GM19238 (cell line): ENCODE measurements around the gene PRR13.
"Not testable (repeated sequence)": the region's sequence is repeated elsewhere in the genome, so short reads cannot be mapped to it uniquely, and the experiment has no call there.

ENCODE experiments used
- DNase-seq: peaks from one replicate; pipeline ENCODE4 v3.0.0; 2011; ENCODE audit warnings: low spot score; ENCODE audit not compliant: insufficient read length

The PRR13 gene

GRCh38 chr12:53441040-53441833, at the start of gene PRR13:
TSS of gene PRR13 (plus strand) at chr12:53441734. CDS start at chr12:53442715, 981 bp downstream.
- DNase-seq = peak; percentile 91

GRCh38 chr12:53399896-53400295, 41.6 kb upstream of the PRR13 start:
- no peak for DNase-seq

- DNase-seq = not testable (repeated sequence)
Observed at GRCh38 chr12:53402351-53402750, 39.2 kb upstream of the PRR13 start.

- no peak for DNase-seq
Observed at GRCh38 chr12:53402871-53403270, 38.7 kb upstream of the PRR13 start.

- no peak for DNase-seq
Observed at GRCh38 chr12:53410951-53411350, 30.6 kb upstream of the PRR13 start.

- DNase-seq = no peak
Observed at GRCh38 chr12:53413485-53414204, 27.9 kb upstream of the PRR13 start.

GRCh38 chr12:53414756-53415417, 26.6 kb upstream of the PRR13 start:
- DNase-seq = no peak

- DNase-seq = not testable (repeated sequence)
Observed at GRCh38 chr12:53415752-53416389, 25.7 kb upstream of the PRR13 start.

- DNase-seq = not testable (repeated sequence)
Observed at GRCh38 chr12:53417291-53417816, 24.2 kb upstream of the PRR13 start.

- DNase-seq = no peak
Observed at GRCh38 chr12:53418221-53418620, 23.3 kb upstream of the PRR13 start.

- no peak for DNase-seq
Observed at GRCh38 chr12:53419756-53420155, 21.8 kb upstream of the PRR13 start.

- DNase-seq = not testable (repeated sequence)
Observed at GRCh38 chr12:53422247-53422646, 19.3 kb upstream of the PRR13 start.

- DNase-seq = no peak
Observed at GRCh38 chr12:53423597-53423996, 17.9 kb upstream of the PRR13 start, which contains the start of gene AMHR2. TSS of gene AMHR2 (plus strand) at chr12:53423855. CDS start at chr12:53423935, 80 bp downstream.

GRCh38 chr12:53424626-53425514, 16.7 kb upstream of the PRR13 start:
- DNase-seq = no peak

- no peak for DNase-seq
Observed at GRCh38 chr12:53425515-53426150, 15.9 kb upstream of the PRR13 start.

- no peak for DNase-seq
Observed at GRCh38 chr12:53427905-53428594, 13.5 kb upstream of the PRR13 start.

- no peak for DNase-seq
Observed at GRCh38 chr12:53428741-53429140, 12.8 kb upstream of the PRR13 start.

GRCh38 chr12:53430116-53430515, 11.4 kb upstream of the PRR13 start:
- no peak for DNase-seq

GRCh38 chr12:53431187-53431586, 10.3 kb upstream of the PRR13 start:
- no peak for DNase-seq
